HEK293T (cell line): ENCODE measurements around the gene WNK4.

Experiments
- CTCF ChIA-PET: fragments of 350-600 bp; formaldehyde crosslinking; extraction: SDS; loops from one replicate; lab custom pipeline; 2021; ENCODE audit warnings: antibody characterized with exemption, inconsistent platforms; lab: Yijun Ruan, JAX
- POLR2A ChIA-PET: fragments of 350-600 bp; formaldehyde crosslinking; extraction: SDS; loops from one replicate; lab custom pipeline; 2020; ENCODE audit warnings: antibody characterized with exemption, inconsistent platforms; lab: Yijun Ruan, JAX
- DNase-seq: peaks from one replicate; pipeline ENCODE4 v3.0.0; 2012; ENCODE audit warnings: mixed read lengths; ENCODE audit errors: extremely low spot score
- ARNT ChIP-seq: fragments of 450-650 bp; IDR thresholded peaks from 2 replicates; pipeline ENCODE4 v1.6.1; 2017; ENCODE audit warnings: mild to moderate bottlenecking
- BHLHE40 ChIP-seq: fragments of 450-650 bp; IDR thresholded peaks from 2 replicates; pipeline ENCODE4 v1.6.1; 2016; ENCODE audit warnings: mild to moderate bottlenecking, moderate library complexity, borderline replicate concordance
- CTBP1 ChIP-seq: fragments of 450-650 bp; IDR thresholded peaks from 2 replicates; pipeline ENCODE4 v1.6.1; 2016; ENCODE audit warnings: borderline replicate concordance
- ELF4 ChIP-seq: fragments of 450-650 bp; IDR thresholded peaks from 2 replicates; pipeline ENCODE4 v1.6.1; 2017; ENCODE audit warnings: antibody characterized with exemption
- FOXA1 ChIP-seq: fragments of 450-650 bp; IDR thresholded peaks from 2 replicates; pipeline ENCODE4 v1.6.1; 2016; ENCODE audit warnings: mild to moderate bottlenecking
- FOXK2 ChIP-seq: fragments of 450-650 bp; IDR thresholded peaks from 2 replicates; pipeline ENCODE4 v1.6.1; 2016; ENCODE audit warnings: mild to moderate bottlenecking
- FOXM1 ChIP-seq: fragments of 450-650 bp; IDR thresholded peaks from 2 replicates; pipeline ENCODE4 v1.6.1; 2017; ENCODE audit warnings: mild to moderate bottlenecking, borderline replicate concordance
- HDGF ChIP-seq: fragments of 450-650 bp; IDR thresholded peaks from 2 replicates; pipeline ENCODE4 v1.6.1; 2017; ENCODE audit warnings: antibody characterized with exemption, borderline replicate concordance
- L3MBTL2 ChIP-seq: fragments of 450-650 bp; conservative IDR thresholded peaks from 2 replicates; pipeline ENCODE4 v1.6.1; 2016; ENCODE audit warnings: mild to moderate bottlenecking
- LEF1 ChIP-seq: fragments of 450-650 bp; IDR thresholded peaks from 2 replicates; pipeline ENCODE4 v1.6.1; 2017; ENCODE audit warnings: mild to moderate bottlenecking, borderline replicate concordance
- NFRKB ChIP-seq: fragments of 450-650 bp; IDR thresholded peaks from 2 replicates; pipeline ENCODE4 v1.6.1; 2016; ENCODE audit warnings: mild to moderate bottlenecking, moderate library complexity
- PKNOX1 ChIP-seq: fragments of 450-650 bp; IDR thresholded peaks from 2 replicates; pipeline ENCODE4 v1.6.1; 2016
- SP1 ChIP-seq: fragments of 450-650 bp; IDR thresholded peaks from 2 replicates; pipeline ENCODE4 v1.6.1; 2017
- SUZ12 ChIP-seq: fragments of 450-650 bp; IDR thresholded peaks from 2 replicates; pipeline ENCODE4 v1.6.1; 2016; ENCODE audit warnings: mild to moderate bottlenecking
- TARDBP ChIP-seq: fragments of 450-650 bp; IDR thresholded peaks from 2 replicates; pipeline ENCODE4 v1.6.1; 2016
- ZNF384 ChIP-seq: fragments of 450-650 bp; IDR thresholded peaks from 2 replicates; pipeline ENCODE4 v1.6.1; 2016

Gene WNK4

GRCh38 chr17:42744806-42745617 lies 35.4 kb upstream of the WNK4 start, which contains the start of gene EZH1:
Gene EZH1, minus strand, starts transcription at chr17:42745040. Its CDS starts 16,099 bp downstream, at chr17:42728941.
- ChIA-PET POLR2A (interaction anchor here (1.0 to 2.0 kb wide), 6 partner anchors 10 to 88 kb away, joined by 3 to 6 read pairs (median 3); partner anchors contain the start of gene PSME3), CTCF (no interaction called here)

DNA sequence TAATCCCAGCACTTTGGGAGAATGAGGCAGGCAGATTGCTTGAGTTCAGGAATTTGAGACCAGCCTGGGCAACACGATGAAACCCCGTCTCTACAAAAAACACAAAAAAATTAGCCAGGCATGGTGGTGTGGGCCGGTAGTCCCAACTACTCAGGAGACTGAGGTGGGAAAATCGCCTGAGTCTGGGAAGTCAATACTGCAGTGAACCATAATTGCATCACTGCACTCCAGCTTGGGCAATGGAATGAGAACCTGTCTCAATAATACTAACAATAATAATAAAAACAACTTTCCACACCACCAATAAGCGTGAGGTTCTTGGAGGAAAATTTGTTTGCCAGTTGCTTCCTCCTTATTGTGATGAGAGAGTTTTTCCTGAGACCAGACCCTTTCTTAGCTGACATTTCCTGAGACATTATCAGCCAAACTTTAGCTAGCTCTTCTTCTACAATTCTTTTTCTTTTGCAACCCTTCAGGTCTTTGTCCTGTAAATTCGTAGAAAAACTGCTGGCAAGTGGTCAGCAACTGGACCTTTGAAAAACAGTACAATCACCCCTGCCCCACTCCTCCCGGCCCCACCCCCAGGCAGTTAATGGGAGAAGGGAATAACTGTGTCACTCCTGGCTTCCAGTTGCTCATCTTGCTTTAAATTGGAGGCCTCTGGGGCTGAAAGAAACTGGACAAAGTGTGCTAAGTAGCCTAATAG lies 32.1 kb upstream of the WNK4 start:
- no peak for DNase-seq
- ChIA-PET POLR2A (interaction anchor here (1.3 to 1.6 kb wide), 6 partner anchors 12 to 89 kb away, joined by 3 to 5 read pairs (median 4); partner anchors contain the start of genes BECN1, RAMP2, TUBG2 and VPS25), CTCF (interaction anchor here (4.7 kb wide), 1 partner anchor 15 kb away, joined by 26 read pairs; no protein-coding TSS in a partner anchor)
- TF ChIP-seq ELF4 (no peak), SUZ12 (no peak), BHLHE40 (no peak), SP1 (no peak), LEF1 (no peak), TARDBP (no peak), NFRKB (no peak), FOXK2 (no peak), HDGF (no peak), ZNF384 (no peak), CTBP1 (no peak), ARNT (no peak), PKNOX1 (no peak), FOXA1 (no peak), L3MBTL2 (no peak), FOXM1 (no peak)

More at GRCh38 chr17:42744806-42745617, 35.4 kb upstream of the WNK4 start, which contains the start of gene EZH1:
- DNase-seq = peak; percentile 100
- 0 out of 2 replicates have a peak, but pooled peaks have one; percentile 35 for TF ChIP-seq FOXA1
- no peak for TF ChIP-seq PKNOX1
- no peak for TF ChIP-seq SP1
- peak; percentile 91 for TF ChIP-seq FOXK2
- peak; percentile 100 for TF ChIP-seq L3MBTL2
- TF ChIP-seq ELF4 = no peak
- TF ChIP-seq BHLHE40 = no peak
- no peak for TF ChIP-seq ZNF384
- TF ChIP-seq HDGF = no peak
- no peak for TF ChIP-seq TARDBP
- no peak for TF ChIP-seq NFRKB
- TF ChIP-seq LEF1 = no peak
- TF ChIP-seq SUZ12 = no peak
- no peak for TF ChIP-seq FOXM1
- TF ChIP-seq ARNT = no peak
- no peak for TF ChIP-seq CTBP1

DNA sequence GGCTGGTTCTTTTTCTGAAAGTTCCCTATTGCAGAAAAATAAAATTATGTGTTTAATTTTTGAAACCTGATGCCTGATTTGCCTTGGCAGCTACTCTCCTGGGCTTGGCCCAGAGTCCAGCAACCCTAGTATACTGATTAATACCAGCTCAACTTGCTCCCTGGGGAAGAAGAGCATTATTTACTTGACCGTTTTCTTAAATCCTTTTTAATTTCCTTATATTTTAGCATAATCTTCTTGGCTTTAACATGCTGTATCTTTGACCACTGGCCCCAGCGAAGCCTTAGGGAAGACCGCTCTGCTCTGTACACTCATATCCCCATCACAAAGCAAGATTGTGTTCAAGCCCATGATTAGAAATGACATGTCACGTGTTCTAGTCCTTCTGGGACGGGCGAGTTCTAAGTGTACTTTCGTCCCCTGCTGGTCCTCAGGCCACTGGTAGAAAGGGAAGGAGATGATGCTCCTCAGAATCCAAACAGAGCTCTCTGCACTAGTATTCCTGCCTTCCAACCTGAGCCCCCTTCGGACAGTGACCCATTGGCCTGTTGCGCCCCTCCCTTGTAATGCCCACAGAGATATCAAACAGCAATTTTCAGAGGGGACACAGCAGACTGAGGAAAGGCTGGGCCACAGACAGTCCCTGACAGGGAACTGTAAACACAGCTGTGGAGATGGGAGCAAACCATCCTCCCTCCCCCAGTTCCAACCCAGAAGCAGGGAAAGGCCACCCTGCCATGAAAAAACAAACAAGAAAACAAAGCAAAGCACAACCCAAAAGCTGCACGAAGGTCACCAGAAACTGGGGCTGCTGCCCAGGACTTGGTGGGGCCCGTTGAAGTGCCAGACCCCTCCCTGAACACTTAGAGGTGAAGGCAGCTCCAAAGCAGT lies 31.3 kb upstream of the WNK4 start:
- CTCF ChIA-PET = interaction anchor here (0.6 to 4.7 kb wide), 4 partner anchors 9 to 171 kb away, joined by 3 to 26 read pairs (median 6); no protein-coding TSS in a partner anchor
- TF ChIP-seq BHLHE40 = no peak
- TF ChIP-seq ARNT = no peak
- no peak for TF ChIP-seq SP1
- TF ChIP-seq FOXK2 = no peak
- no peak for TF ChIP-seq L3MBTL2
- no peak for TF ChIP-seq SUZ12
- no peak for TF ChIP-seq CTBP1
- TF ChIP-seq FOXM1 = no peak
- TF ChIP-seq ZNF384 = no peak
- no peak for TF ChIP-seq ELF4
- TF ChIP-seq LEF1 = no peak
- no peak for TF ChIP-seq HDGF
- TF ChIP-seq TARDBP = no peak
- TF ChIP-seq PKNOX1 = no peak
- TF ChIP-seq NFRKB = no peak
- TF ChIP-seq FOXA1 = no peak
- no peak for DNase-seq
- POLR2A ChIA-PET = interaction anchor here (0.8 to 1.6 kb wide), 9 partner anchors 12 to 90 kb away, joined by 3 to 6 read pairs (median 4); partner anchors contain the start of genes BECN1, RAMP2, TUBG2 and VPS25

DNA sequence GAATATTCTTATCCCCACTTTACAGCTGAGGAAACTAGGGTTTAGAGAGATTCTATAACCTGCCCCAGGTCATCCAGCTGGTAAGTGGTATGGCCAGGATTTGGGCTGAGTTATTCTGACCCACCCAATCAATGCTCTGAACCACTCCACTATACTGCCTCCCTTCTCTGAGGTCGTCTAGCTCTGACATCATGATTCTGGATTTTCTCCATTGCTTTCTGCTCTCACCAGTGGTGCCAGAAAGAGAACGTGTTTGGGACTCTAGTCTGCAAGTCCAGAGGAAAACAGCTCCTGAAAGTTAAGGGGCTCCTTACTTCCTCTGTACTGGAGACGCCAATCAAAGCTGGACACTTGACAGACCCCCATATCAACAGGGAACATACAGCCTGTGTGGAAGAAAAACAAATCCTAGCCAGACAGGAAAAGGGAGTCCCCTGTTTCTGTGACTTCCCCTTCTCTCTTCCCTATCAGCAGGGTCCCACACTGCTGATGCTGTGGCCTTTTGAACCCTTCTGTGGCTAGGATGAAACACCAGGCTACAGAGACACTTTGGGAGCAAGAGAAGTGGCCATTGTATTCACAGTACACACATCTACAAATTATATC lies 29.6 kb upstream of the WNK4 start:
- no peak for TF ChIP-seq PKNOX1
- no peak for TF ChIP-seq FOXM1
- no peak for TF ChIP-seq BHLHE40
- no peak for TF ChIP-seq SP1
- no peak for TF ChIP-seq SUZ12
- TF ChIP-seq LEF1 = no peak
- no peak for TF ChIP-seq ARNT
- no peak for TF ChIP-seq ELF4
- TF ChIP-seq CTBP1 = no peak
- no peak for TF ChIP-seq FOXA1
- no peak for TF ChIP-seq ZNF384
- no peak for TF ChIP-seq FOXK2
- TF ChIP-seq NFRKB = no peak
- POLR2A ChIA-PET = interaction anchor here (1.0 to 1.8 kb wide), 2 partner anchors 10 to 72 kb away, joined by 4 to 9 read pairs; partner anchors contain the start of gene RAMP2
- CTCF ChIA-PET = interaction anchor here (0.6 to 4.7 kb wide), 2 partner anchors 13 to 187 kb away, joined by 3 to 26 read pairs; no protein-coding TSS in a partner anchor

More for the DNA sequence above, 29.6 kb upstream of the WNK4 start:
- DNase-seq = no peak
